ENCODE measurements around the gene SLC11A1.

GRCh38 chr2:218444692-218445357 is 62.8 kb downstream of the SLC11A1 start:
- TF ChIP-seq, protein P1, sequence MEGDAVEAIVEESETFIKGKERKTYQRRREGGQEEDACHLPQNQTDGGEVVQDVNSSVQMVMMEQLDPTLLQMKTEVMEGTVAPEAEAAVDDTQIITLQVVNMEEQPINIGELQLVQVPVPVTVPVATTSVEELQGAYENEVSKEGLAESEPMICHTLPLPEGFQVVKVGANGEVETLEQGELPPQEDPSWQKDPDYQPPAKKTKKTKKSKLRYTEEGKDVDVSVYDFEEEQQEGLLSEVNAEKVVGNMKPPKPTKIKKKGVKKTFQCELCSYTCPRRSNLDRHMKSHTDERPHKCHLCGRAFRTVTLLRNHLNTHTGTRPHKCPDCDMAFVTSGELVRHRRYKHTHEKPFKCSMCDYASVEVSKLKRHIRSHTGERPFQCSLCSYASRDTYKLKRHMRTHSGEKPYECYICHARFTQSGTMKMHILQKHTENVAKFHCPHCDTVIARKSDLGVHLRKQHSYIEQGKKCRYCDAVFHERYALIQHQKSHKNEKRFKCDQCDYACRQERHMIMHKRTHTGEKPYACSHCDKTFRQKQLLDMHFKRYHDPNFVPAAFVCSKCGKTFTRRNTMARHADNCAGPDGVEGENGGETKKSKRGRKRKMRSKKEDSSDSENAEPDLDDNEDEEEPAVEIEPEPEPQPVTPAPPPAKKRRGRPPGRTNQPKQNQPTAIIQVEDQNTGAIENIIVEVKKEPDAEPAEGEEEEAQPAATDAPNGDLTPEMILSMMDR (IDR thresholded peaks at IDR 0.05) = no peak
- no peak for TF ChIP-seq POLR2A (IDR thresholded peaks at IDR 0.05)

Measured in vagina (tissue), 2 donors.